ENCODE results near the gene VIT. TPM values are rescaled to one million over a fixed set of nuclear protein-coding genes. Genes with fewer than 3 reads are reported as not detected.

Gene VIT
- total RNA-seq, 1 experiment from 2014 or later: not detected

- Histone ChIP-seq H3F3A (ENCODE audit: insufficient read depth, low read depth) (no peaks in the 10 kb centered on the region; the same call in 1 of the 2 replicates), H2AFZ (no peak overlapping the region), H3K36me3 (ENCODE audit: low read depth) (no peaks in the 10 kb centered on the region), H3K9me2 (ENCODE audit: insufficient read depth) (no peaks in the 10 kb centered on the region), H3K27me3 (ENCODE audit: insufficient read depth, low read depth) (no peaks in the 10 kb centered on the region), H3K27ac (no peak overlapping the region), H3K9me3 (ENCODE audit: insufficient read depth, low read depth) (0 out of 2 replicates have a peak, but pooled peaks cover 3% of the 10 kb centered on the region), H3K4me2 (no peak overlapping the region), H3K4me1 (replicated peaks; ENCODE audit: insufficient read depth) (peaks cover 15% of the 10 kb centered on the region), H3K79me2 (ENCODE audit: low read depth) (no peaks in the 10 kb centered on the region), H4K20me1 (ENCODE audit: insufficient read depth) (no peaks in the 10 kb centered on the region), H3K4me3 (no peak overlapping the region)
- TF ChIP-seq, protein P1, sequence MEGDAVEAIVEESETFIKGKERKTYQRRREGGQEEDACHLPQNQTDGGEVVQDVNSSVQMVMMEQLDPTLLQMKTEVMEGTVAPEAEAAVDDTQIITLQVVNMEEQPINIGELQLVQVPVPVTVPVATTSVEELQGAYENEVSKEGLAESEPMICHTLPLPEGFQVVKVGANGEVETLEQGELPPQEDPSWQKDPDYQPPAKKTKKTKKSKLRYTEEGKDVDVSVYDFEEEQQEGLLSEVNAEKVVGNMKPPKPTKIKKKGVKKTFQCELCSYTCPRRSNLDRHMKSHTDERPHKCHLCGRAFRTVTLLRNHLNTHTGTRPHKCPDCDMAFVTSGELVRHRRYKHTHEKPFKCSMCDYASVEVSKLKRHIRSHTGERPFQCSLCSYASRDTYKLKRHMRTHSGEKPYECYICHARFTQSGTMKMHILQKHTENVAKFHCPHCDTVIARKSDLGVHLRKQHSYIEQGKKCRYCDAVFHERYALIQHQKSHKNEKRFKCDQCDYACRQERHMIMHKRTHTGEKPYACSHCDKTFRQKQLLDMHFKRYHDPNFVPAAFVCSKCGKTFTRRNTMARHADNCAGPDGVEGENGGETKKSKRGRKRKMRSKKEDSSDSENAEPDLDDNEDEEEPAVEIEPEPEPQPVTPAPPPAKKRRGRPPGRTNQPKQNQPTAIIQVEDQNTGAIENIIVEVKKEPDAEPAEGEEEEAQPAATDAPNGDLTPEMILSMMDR (conservative IDR thresholded peaks at IDR 0.05): no peak
- TF ChIP-seq EZH2 (IDR thresholded peaks at IDR 0.05; ENCODE audit: low read depth): no peak
- no TSS peak for BruUV-seq (replicated peaks)
- intact Hi-C loops (cut with micrococcal nuclease; ENCODE audit: unreplicated experiment): loop anchor here (1.0 to 10.0 kb wide), 3 partner anchors 102 to 312 kb away; no protein-coding TSS in a partner anchor
- ChIA-PET POLR2A (ENCODE audit: unreplicated experiment) (interaction anchor here (0.6 kb wide), 1 partner anchor 935 kb away, joined by 14 read pairs; no protein-coding TSS in a partner anchor), CTCF (interaction anchor here (0.7 to 1.5 kb wide), 5 partner anchors 102 to 205 kb away, joined by 3 to 7 read pairs (median 3); no protein-coding TSS in a partner anchor)
- no peak for DNase-seq
These were observed 31.8 kb upstream of the VIT start for GRCh38 chr2:36664696-36665076.

- H3K27ac ChIP-seq: no peak overlapping the region
- no peak overlapping the region for H3K4me3 ChIP-seq
- H3K36me3 ChIP-seq (ENCODE audit: low read depth): no peaks in the 10 kb centered on the region
- H3F3A ChIP-seq (ENCODE audit: insufficient read depth, low read depth): no peaks in the 10 kb centered on the region
- intact Hi-C loops (cut with micrococcal nuclease; ENCODE audit: unreplicated experiment): loop anchor here (10.0 kb wide), 1 partner anchor 203 kb away; no protein-coding TSS in a partner anchor
- no TSS peak for BruUV-seq (replicated peaks)
- no peaks in the 10 kb centered on the region for H3K27me3 ChIP-seq (ENCODE audit: insufficient read depth, low read depth)
- peaks cover 6% of the 10 kb centered on the region; the same call in 1 of the 2 replicates for H3K4me1 ChIP-seq (replicated peaks; ENCODE audit: insufficient read depth)
- H3K9me2 ChIP-seq (ENCODE audit: insufficient read depth): no peaks in the 10 kb centered on the region
- no peak overlapping the region for H3K4me2 ChIP-seq
- POLR2A ChIA-PET (ENCODE audit: unreplicated experiment): interaction anchor here (0.5 kb wide), 1 partner anchor 1173 kb away, joined by 6 read pairs; no protein-coding TSS in a partner anchor
- H3K79me2 ChIP-seq (ENCODE audit: low read depth): no peaks in the 10 kb centered on the region
- no peak for DNase-seq
- no peak overlapping the region for H2AFZ ChIP-seq
- CTCF ChIA-PET: no interaction called here
- no peaks in the 10 kb centered on the region for H3K9me3 ChIP-seq (ENCODE audit: insufficient read depth, low read depth)
- TF ChIP-seq, protein P1 (conservative IDR thresholded peaks at IDR 0.05): no peak
- no peak for TF ChIP-seq EZH2 (IDR thresholded peaks at IDR 0.05; ENCODE audit: low read depth)
- no peaks in the 10 kb centered on the region for H4K20me1 ChIP-seq (ENCODE audit: insufficient read depth)
These were observed 28.6 kb upstream of the VIT start for GRCh38 chr2:36667931-36668330.

- Histone ChIP-seq H3F3A (ENCODE audit: insufficient read depth, low read depth) (no peaks in the 10 kb centered on the region), H3K27me3 (ENCODE audit: insufficient read depth, low read depth) (no peaks in the 10 kb centered on the region), H3K27ac (no peak overlapping the region), H3K4me1 (replicated peaks; ENCODE audit: insufficient read depth) (no peaks in the 10 kb centered on the region), H3K9me3 (ENCODE audit: insufficient read depth, low read depth) (no peaks in the 10 kb centered on the region), H3K79me2 (ENCODE audit: low read depth) (no peaks in the 10 kb centered on the region), H3K36me3 (ENCODE audit: low read depth) (no peaks in the 10 kb centered on the region), H3K4me3 (no peak overlapping the region), H3K9me2 (ENCODE audit: insufficient read depth) (no peaks in the 10 kb centered on the region), H2AFZ (no peak overlapping the region), H3K4me2 (no peak overlapping the region), H4K20me1 (ENCODE audit: insufficient read depth) (no peaks in the 10 kb centered on the region)
- no TSS peak for BruUV-seq (replicated peaks)
- POLR2A ChIA-PET (ENCODE audit: unreplicated experiment): no interaction called here
- no peak for TF ChIP-seq EZH2 (IDR thresholded peaks at IDR 0.05; ENCODE audit: low read depth)
- TF ChIP-seq, protein P1 (conservative IDR thresholded peaks at IDR 0.05): no peak
- DNase-seq: no peak
- CTCF ChIA-PET: no interaction called here
- intact Hi-C loops (cut with micrococcal nuclease; ENCODE audit: unreplicated experiment): loop anchor here (5.0 to 10.0 kb wide), 2 partner anchors 114 to 699 kb away; no protein-coding TSS in a partner anchor
These were observed 25.5 kb upstream of the VIT start for GRCh38 chr2:36670881-36671595.
